PC-3 (cell line): Measurements from ENCODE around the gene SLC25A21.

Experiments
- EZH2 ChIP-seq: fragments of 300-600 bp; sonication (generic); IDR thresholded peaks from one replicate; pipeline ENCODE4 v1.6.1; 2017; ENCODE audit warnings: antibody characterized with exemption, mild to moderate bottlenecking, low read length; ENCODE audit not compliant: unreplicated experiment
- EZH2phosphoT487 ChIP-seq: fragments of 300-600 bp; sonication (generic); IDR thresholded peaks from 2 replicates; pipeline ENCODE4 v1.6.1; 2018; ENCODE audit warnings: mild to moderate bottlenecking, antibody characterized with exemption, low read length, borderline replicate concordance
- TF ChIP-seq, protein P1 (sequence below): fragments of 300-600 bp; sonication (generic); conservative IDR thresholded peaks from 2 replicates; pipeline ENCODE4 v1.5.1; 2017; ENCODE audit warnings: antibody characterized with exemption, low read depth, mild to moderate bottlenecking, low read length

DNA sequence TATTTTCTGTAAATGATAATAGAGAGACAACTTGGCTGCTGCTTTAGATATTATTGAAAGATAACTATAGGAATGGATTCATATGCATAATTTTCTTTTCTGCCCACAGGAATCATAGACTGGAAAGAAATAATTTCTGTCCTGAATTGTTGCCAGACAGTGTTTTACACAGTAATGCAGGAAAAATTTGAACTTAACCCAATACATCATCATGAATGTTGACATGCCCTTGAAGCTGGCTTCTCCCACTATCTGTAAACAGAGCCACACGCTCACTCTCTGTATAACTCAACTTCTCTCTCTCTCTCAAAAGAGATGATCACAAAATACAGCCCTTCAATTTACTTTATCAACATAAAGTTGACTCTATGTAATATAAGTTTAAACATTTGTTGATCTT lies 454.2 kb downstream of the SLC25A21 start:
- TF ChIP-seq, protein P1, sequence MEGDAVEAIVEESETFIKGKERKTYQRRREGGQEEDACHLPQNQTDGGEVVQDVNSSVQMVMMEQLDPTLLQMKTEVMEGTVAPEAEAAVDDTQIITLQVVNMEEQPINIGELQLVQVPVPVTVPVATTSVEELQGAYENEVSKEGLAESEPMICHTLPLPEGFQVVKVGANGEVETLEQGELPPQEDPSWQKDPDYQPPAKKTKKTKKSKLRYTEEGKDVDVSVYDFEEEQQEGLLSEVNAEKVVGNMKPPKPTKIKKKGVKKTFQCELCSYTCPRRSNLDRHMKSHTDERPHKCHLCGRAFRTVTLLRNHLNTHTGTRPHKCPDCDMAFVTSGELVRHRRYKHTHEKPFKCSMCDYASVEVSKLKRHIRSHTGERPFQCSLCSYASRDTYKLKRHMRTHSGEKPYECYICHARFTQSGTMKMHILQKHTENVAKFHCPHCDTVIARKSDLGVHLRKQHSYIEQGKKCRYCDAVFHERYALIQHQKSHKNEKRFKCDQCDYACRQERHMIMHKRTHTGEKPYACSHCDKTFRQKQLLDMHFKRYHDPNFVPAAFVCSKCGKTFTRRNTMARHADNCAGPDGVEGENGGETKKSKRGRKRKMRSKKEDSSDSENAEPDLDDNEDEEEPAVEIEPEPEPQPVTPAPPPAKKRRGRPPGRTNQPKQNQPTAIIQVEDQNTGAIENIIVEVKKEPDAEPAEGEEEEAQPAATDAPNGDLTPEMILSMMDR = no peak
- TF ChIP-seq EZH2 (no peak), EZH2phosphoT487 (no peak)
